HepG2 (cell line): ENCODE measurements around the gene PIP5KL1. TPM values are rescaled to one million over a fixed set of nuclear protein-coding genes. Genes with fewer than 3 reads are reported as not detected.
A peak's percentile ranks its signal among the peaks of the same experiment; 100 is the strongest.

Experiments
- ATRX ChIP-seq: sonication (generic); formaldehyde crosslinking; IDR thresholded peaks from 2 replicates; pipeline ENCODE4 v1.4.0; 2020; ENCODE audit warnings: missing genetic modification reagents, borderline replicate concordance
- BCL6 ChIP-seq: IDR thresholded peaks from 2 replicates; pipeline ENCODE4 v1.6.1; 2016; ENCODE audit warnings: missing genetic modification reagents, missing compliant biosample characterization
- ERF ChIP-seq: IDR thresholded peaks from 2 replicates; pipeline ENCODE4 v1.6.1; 2018; ENCODE audit warnings: missing biosample characterization, missing genetic modification reagents
- NFE2L1 ChIP-seq: sonication (generic); formaldehyde crosslinking; IDR thresholded peaks from 2 replicates; pipeline ENCODE4 v1.4.0; 2020; ENCODE audit warnings: missing genetic modification reagents, mild to moderate bottlenecking, borderline replicate concordance
- PRMT3 ChIP-seq: sonication (generic); formaldehyde crosslinking; IDR thresholded peaks from 2 replicates; pipeline ENCODE4 v1.8.1; 2022; ENCODE audit warnings: low read depth, mild to moderate bottlenecking, moderate library complexity, missing genetic modification reagents, borderline replicate concordance
- SOX5 ChIP-seq: IDR thresholded peaks from 2 replicates; pipeline ENCODE4 v1.6.1; 2016; ENCODE audit warnings: borderline replicate concordance
- STAG1 ChIP-seq: sonication (generic); formaldehyde crosslinking; IDR thresholded peaks from 2 replicates; pipeline ENCODE4 v1.4.0; 2020; ENCODE audit warnings: missing genetic modification reagents
- TEAD3 ChIP-seq: optimal IDR thresholded peaks from 2 replicates; pipeline ENCODE3; 2016; ENCODE audit warnings: borderline replicate concordance
- UBTF ChIP-seq: sonication (generic); formaldehyde crosslinking; IDR thresholded peaks from 2 replicates; pipeline ENCODE4 v1.4.0; 2020; ENCODE audit warnings: mild to moderate bottlenecking, missing genetic modification reagents
- ZFY ChIP-seq: sonication (generic); formaldehyde crosslinking; IDR thresholded peaks from 2 replicates; pipeline ENCODE4 v1.4.0; 2020; ENCODE audit warnings: missing genetic modification reagents
- ZNF674 ChIP-seq: sonication (generic); formaldehyde crosslinking; IDR thresholded peaks from 2 replicates; pipeline ENCODE4 v1.5.0; 2020; ENCODE audit warnings: low read depth, mild to moderate bottlenecking, missing genetic modification reagents
- ZNF724P ChIP-seq: sonication (generic); formaldehyde crosslinking; IDR thresholded peaks from 2 replicates; pipeline ENCODE4 v1.8.0; 2022; ENCODE audit warnings: missing genetic modification reagents, borderline replicate concordance
- ZNF781 ChIP-seq: sonication (generic); formaldehyde crosslinking; IDR thresholded peaks from 2 replicates; pipeline ENCODE4 v1.5.1; 2020; ENCODE audit warnings: borderline replicate concordance, mild to moderate bottlenecking, missing genetic modification reagents; ENCODE audit errors: not compliant biosample characterization
- ZNF800 ChIP-seq: sonication (generic); formaldehyde crosslinking; IDR thresholded peaks from 2 replicates; pipeline ENCODE4 v1.4.0; 2020; ENCODE audit warnings: missing genetic modification reagents
- polyA plus RNA-seq, 8 experiments: library from polyadenylated mRNA; depleted of rRNA in 3 of 8; stranded (reverse) in 7 of 8; unstranded in 1 of 8; fragments of >200 nt; fragmentation: Illumina TruSeq in 4 of 8; extraction: Trizol in 4 of 8; gene quantifications; 2 replicates each; pipeline versions ENCODE4 v1.2.1 to v1.2.3, GENCODE V29; 2011 to 2016; ENCODE audit warnings: low read depth in 4 of 8, missing spikeins in 1 of 8, mixed read lengths in 1 of 8; ENCODE audit not compliant: insufficient read depth in 1 of 8
- total RNA-seq, 5 experiments: library from RNA; depleted of rRNA; stranded (reverse); fragments of >200 nt; fragmentation: Illumina TruSeq; extraction: Trizol; gene quantifications; 2 replicates each; pipeline ENCODE4 v1.2.3, GENCODE V29; 2016; ENCODE audit warnings: low read depth in 1 of 5
- TF ChIP-seq, protein P1 (sequence below): sonication (generic); formaldehyde crosslinking; IDR thresholded peaks from 2 replicates; pipeline ENCODE4 v1.4.0; 2020; ENCODE audit warnings: low read depth, missing genetic modification reagents
- TF ChIP-seq, protein P2 (sequence below): sonication (generic); formaldehyde crosslinking; IDR thresholded peaks from 2 replicates; pipeline ENCODE4 v1.4.0; 2020; ENCODE audit warnings: missing genetic modification reagents
- TF ChIP-seq, protein P3 (sequence below): sonication (generic); formaldehyde crosslinking; conservative IDR thresholded peaks from 2 replicates; pipeline ENCODE4 v1.4.0; 2020; ENCODE audit warnings: missing genetic modification reagents

PIP5KL1 gene
- total and polyA plus RNA-seq, 2 of the 13 experiments (the other 11 are each of a cell fraction or from before 2014, with no cell fraction given), result 0.20 to 0.49 TPM

DNA sequence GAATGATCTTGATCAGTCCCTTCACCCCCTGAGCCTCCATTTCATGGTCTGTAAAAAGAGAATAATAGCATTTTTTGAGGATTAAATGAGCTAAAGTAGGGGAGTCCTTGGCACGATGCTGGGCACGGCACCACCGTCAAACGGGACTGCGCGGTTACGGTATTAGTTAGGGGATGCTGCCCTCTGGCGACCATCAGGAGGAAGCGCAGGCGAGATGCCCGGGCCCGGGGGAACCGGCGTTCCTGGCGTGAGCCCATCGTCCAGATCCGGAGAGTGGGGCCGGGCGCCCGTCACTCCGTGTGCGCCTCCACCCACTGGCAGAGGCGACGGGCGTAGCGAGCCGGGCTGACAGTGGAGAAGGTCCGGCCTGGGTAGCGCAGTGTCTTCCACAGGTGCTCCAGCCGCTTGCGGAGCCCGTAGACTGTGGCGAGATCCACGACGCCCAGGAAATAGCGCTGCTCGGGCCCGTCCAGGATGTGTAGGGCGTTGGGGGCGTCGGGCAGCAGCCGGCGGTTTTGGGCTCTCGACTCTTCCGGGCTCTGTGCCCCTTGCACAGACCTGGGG lies 8.9 kb downstream of the PIP5KL1 start (continued):
- TF ChIP-seq, protein P1, sequence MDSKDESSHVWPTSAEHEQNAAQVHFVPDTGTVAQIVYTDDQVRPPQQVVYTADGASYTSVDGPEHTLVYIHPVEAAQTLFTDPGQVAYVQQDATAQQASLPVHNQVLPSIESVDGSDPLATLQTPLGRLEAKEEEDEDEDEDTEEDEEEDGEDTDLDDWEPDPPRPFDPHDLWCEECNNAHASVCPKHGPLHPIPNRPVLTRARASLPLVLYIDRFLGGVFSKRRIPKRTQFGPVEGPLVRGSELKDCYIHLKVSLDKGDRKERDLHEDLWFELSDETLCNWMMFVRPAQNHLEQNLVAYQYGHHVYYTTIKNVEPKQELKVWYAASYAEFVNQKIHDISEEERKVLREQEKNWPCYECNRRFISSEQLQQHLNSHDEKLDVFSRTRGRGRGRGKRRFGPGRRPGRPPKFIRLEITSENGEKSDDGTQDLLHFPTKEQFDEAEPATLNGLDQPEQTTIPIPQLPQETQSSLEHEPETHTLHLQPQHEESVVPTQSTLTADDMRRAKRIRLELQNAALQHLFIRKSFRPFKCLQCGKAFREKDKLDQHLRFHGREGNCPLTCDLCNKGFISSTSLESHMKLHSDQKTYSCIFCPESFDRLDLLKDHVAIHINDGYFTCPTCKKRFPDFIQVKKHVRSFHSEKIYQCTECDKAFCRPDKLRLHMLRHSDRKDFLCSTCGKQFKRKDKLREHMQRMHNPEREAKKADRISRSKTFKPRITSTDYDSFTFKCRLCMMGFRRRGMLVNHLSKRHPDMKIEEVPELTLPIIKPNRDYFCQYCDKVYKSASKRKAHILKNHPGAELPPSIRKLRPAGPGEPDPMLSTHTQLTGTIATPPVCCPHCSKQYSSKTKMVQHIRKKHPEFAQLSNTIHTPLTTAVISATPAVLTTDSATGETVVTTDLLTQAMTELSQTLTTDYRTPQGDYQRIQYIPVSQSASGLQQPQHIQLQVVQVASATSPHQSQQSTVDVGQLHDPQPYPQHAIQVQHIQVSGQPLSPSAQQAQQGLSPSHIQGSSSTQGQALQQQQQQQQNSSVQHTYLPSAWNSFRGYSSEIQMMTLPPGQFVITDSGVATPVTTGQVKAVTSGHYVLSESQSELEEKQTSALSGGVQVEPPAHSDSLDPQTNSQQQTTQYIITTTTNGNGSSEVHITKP, result no peak
- TF ChIP-seq ZNF674 (CRISPR knock-in tag) (no peak), BCL6 (CRISPR knock-in tag) (no peak), TEAD3 (peak; percentile 22), STAG1 (peak; percentile 98), UBTF (peak; percentile 42; the same call in 1 of the 2 replicates), ATRX (CRISPR knock-in tag) (no peak), ZNF800 (no peak), ZNF724P (CRISPR knock-in tag) (no peak), SOX5 (CRISPR knock-in tag) (no peak), NFE2L1 (CRISPR knock-in tag) (no peak), ZFY (CRISPR knock-in tag) (0 out of 2 replicates have a peak, but pooled peaks have one; percentile 23), ERF (CRISPR knock-in tag) (no peak), ZNF781 (CRISPR knock-in tag) (no peak), PRMT3 (CRISPR knock-in tag) (no peak)
- TF ChIP-seq, protein P2, sequence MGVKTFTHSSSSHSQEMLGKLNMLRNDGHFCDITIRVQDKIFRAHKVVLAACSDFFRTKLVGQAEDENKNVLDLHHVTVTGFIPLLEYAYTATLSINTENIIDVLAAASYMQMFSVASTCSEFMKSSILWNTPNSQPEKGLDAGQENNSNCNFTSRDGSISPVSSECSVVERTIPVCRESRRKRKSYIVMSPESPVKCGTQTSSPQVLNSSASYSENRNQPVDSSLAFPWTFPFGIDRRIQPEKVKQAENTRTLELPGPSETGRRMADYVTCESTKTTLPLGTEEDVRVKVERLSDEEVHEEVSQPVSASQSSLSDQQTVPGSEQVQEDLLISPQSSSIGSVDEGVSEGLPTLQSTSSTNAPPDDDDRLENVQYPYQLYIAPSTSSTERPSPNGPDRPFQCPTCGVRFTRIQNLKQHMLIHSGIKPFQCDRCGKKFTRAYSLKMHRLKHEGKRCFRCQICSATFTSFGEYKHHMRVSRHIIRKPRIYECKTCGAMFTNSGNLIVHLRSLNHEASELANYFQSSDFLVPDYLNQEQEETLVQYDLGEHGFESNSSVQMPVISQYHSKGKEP (CRISPR knock-in tag), result no peak
- TF ChIP-seq, protein P3, sequence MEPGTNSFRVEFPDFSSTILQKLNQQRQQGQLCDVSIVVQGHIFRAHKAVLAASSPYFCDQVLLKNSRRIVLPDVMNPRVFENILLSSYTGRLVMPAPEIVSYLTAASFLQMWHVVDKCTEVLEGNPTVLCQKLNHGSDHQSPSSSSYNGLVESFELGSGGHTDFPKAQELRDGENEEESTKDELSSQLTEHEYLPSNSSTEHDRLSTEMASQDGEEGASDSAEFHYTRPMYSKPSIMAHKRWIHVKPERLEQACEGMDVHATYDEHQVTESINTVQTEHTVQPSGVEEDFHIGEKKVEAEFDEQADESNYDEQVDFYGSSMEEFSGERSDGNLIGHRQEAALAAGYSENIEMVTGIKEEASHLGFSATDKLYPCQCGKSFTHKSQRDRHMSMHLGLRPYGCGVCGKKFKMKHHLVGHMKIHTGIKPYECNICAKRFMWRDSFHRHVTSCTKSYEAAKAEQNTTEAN (CRISPR knock-in tag), result no peak
